ENCODE measurements around the gene SUPV3L1.
"Not testable (repeated sequence)": the region's sequence is repeated elsewhere in the genome, so short reads cannot be mapped to it uniquely, and the experiment has no call there.

The SUPV3L1 gene

GRCh38 chr10:69153227-69153626, 26.8 kb upstream of the SUPV3L1 start:
- no peak overlapping the region for H3K4me3 ChIP-seq (ENCODE audit: low read depth in 1 of 5, low read length in 5 of 5)
- H3K4me1 ChIP-seq (ENCODE audit: control insufficient read depth in 5 of 5, insufficient read depth in 5 of 5, low read length in 5 of 5) = peaks cover 0 to 3% (median 0%) of the 10 kb centered on the region in 5 donors
- H3K27ac ChIP-seq (ENCODE audit: low read depth, low read length) = no peak overlapping the region
- no peak overlapping the region for H3K9ac ChIP-seq (ENCODE audit: low read length in 5 of 5)
- peaks cover 1 to 11% (median 6%) of the 10 kb centered on the region in 5 donors for H3K36me3 ChIP-seq (ENCODE audit: control insufficient read depth in 5 of 5, insufficient read depth in 5 of 5, low read length in 5 of 5)
- H3K27me3 ChIP-seq (ENCODE audit: control insufficient read depth in 5 of 5, insufficient read depth in 4 of 5, low read length in 5 of 5) = no peaks in the 10 kb centered on the region
- no peaks in the 10 kb centered on the region for H3K9me3 ChIP-seq (ENCODE audit: control insufficient read depth in 5 of 5, low read length in 5 of 5)

DNA sequence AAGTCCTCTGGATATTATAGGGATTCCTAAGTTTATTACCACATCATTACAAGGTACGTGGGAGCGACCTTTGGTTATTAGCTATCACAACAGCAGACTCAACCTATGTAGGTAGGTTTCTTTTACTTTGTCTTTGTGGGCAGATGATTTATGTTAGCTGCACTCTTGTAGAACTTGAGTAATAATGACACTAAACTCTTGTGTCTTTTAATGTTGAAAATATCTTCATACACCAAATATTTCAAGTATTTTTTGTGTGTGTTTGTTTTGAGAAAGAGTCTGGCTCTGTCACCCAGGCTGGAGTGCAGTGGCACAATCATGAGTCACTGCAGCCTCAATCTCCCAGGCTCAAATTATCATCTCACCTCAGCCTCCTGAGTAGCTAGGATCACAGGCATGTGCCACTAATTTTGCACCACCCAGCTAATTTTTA, 19.2 kb upstream of the SUPV3L1 start:
- no peak overlapping the region for H3K4me3 ChIP-seq (ENCODE audit: low read depth in 1 of 5, low read length in 5 of 5)
- no peaks in the 10 kb centered on the region for H3K27me3 ChIP-seq (ENCODE audit: control insufficient read depth in 5 of 5, insufficient read depth in 4 of 5, low read length in 5 of 5)
- H3K4me1 ChIP-seq (ENCODE audit: control insufficient read depth in 5 of 5, insufficient read depth in 5 of 5, low read length in 5 of 5) = no peaks in the 10 kb centered on the region
- H3K36me3 ChIP-seq (ENCODE audit: control insufficient read depth in 5 of 5, insufficient read depth in 5 of 5, low read length in 5 of 5) = peaks cover 28 to 49% (median 41%) of the 10 kb centered on the region in 5 donors
- no peak overlapping the region for H3K27ac ChIP-seq (ENCODE audit: low read depth, low read length)
- no peak overlapping the region for H3K9ac ChIP-seq (ENCODE audit: low read length in 5 of 5)
- H3K9me3 ChIP-seq (ENCODE audit: control insufficient read depth in 5 of 5, low read length in 5 of 5) = no peaks in the 10 kb centered on the region

GRCh38 chr10:69168493-69168892, 11.5 kb upstream of the SUPV3L1 start:
- Histone ChIP-seq H3K4me3 (ENCODE audit: low read depth in 1 of 5, low read length in 5 of 5) (no peak overlapping the region), H3K9me3 (ENCODE audit: control insufficient read depth in 5 of 5, low read length in 5 of 5) (no peaks in the 10 kb centered on the region), H3K27ac (ENCODE audit: low read depth, low read length) (no peak overlapping the region), H3K4me1 (ENCODE audit: control insufficient read depth in 5 of 5, insufficient read depth in 5 of 5, low read length in 5 of 5) (no peaks in the 10 kb centered on the region), H3K27me3 (ENCODE audit: control insufficient read depth in 5 of 5, insufficient read depth in 4 of 5, low read length in 5 of 5) (no peaks in the 10 kb centered on the region), H3K9ac (ENCODE audit: low read length in 5 of 5) (no peak overlapping the region), H3K36me3 (ENCODE audit: control insufficient read depth in 5 of 5, insufficient read depth in 5 of 5, low read length in 5 of 5) (peaks cover 47 to 55% (median 49%) of the 10 kb centered on the region in 5 donors)

- Histone ChIP-seq H3K9ac (ENCODE audit: low read length in 5 of 5) (no peak overlapping the region), H3K9me3 (ENCODE audit: control insufficient read depth in 5 of 5, low read length in 5 of 5) (no peaks in the 10 kb centered on the region), H3K36me3 (ENCODE audit: control insufficient read depth in 5 of 5, insufficient read depth in 5 of 5, low read length in 5 of 5) (peaks cover 30 to 41% (median 33%) of the 10 kb centered on the region in 5 donors), H3K4me1 (ENCODE audit: control insufficient read depth in 5 of 5, insufficient read depth in 5 of 5, low read length in 5 of 5) (no peaks in the 10 kb centered on the region), H3K4me3 (ENCODE audit: low read depth in 1 of 5, low read length in 5 of 5) (no peak overlapping the region), H3K27ac (ENCODE audit: low read depth, low read length) (no peak overlapping the region), H3K27me3 (ENCODE audit: control insufficient read depth in 5 of 5, insufficient read depth in 4 of 5, low read length in 5 of 5) (no peaks in the 10 kb centered on the region)
Observed at GRCh38 chr10:69172241-69172982, 7.6 kb upstream of the SUPV3L1 start.

DNA sequence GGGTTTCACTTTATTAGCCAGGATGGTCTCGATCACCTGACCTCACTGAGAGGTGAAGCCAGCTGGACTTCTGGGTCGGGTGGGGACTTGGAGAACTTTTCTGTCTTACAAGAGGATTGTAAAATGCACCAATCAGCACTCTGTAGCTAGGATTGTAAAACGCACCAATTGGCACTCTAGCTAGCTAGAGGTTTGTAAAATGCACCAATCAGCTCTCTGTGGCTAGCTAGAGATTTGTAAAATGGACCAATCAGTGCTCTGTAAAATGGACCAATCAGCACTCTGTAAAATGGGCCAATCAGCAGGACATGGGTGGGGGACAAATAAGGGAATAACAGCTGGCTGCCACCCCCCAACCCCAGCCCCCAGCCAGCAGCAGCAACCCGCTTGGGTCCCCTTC, 4.7 kb upstream of the SUPV3L1 start:
- not testable (repeated sequence) for H3K27ac ChIP-seq (ENCODE audit: low read depth, low read length); H3K27me3 ChIP-seq (ENCODE audit: control insufficient read depth in 5 of 5, insufficient read depth in 4 of 5, low read length in 5 of 5); H3K9me3 ChIP-seq (ENCODE audit: control insufficient read depth in 5 of 5, low read length in 5 of 5); H3K9ac ChIP-seq (ENCODE audit: low read length in 5 of 5); H3K4me3 ChIP-seq (ENCODE audit: low read depth in 1 of 5, low read length in 5 of 5)
- Histone ChIP-seq H3K4me1 (ENCODE audit: control insufficient read depth in 5 of 5, insufficient read depth in 5 of 5, low read length in 5 of 5) (peaks cover 3 to 11% (median 8%) of the 10 kb centered on the region in 5 donors), H3K36me3 (ENCODE audit: control insufficient read depth in 5 of 5, insufficient read depth in 5 of 5, low read length in 5 of 5) (peaks cover 12 to 26% (median 20%) of the 10 kb centered on the region in 5 donors)

- H3K9ac ChIP-seq (ENCODE audit: low read length in 5 of 5) = no peak overlapping the region
- no peak overlapping the region for H3K27ac ChIP-seq (ENCODE audit: low read depth, low read length)
- H3K27me3 ChIP-seq (ENCODE audit: control insufficient read depth in 5 of 5, insufficient read depth in 4 of 5, low read length in 5 of 5) = no peaks in the 10 kb centered on the region
- peaks cover 8 to 24% (median 22%) of the 10 kb centered on the region in 5 donors for H3K4me1 ChIP-seq (ENCODE audit: control insufficient read depth in 5 of 5, insufficient read depth in 5 of 5, low read length in 5 of 5)
- H3K36me3 ChIP-seq (ENCODE audit: control insufficient read depth in 5 of 5, insufficient read depth in 5 of 5, low read length in 5 of 5) = peaks cover 1 to 11% (median 6%) of the 10 kb centered on the region in 5 donors
- H3K4me3 ChIP-seq (ENCODE audit: low read depth in 1 of 5, low read length in 5 of 5) = no peak overlapping the region
- H3K9me3 ChIP-seq (ENCODE audit: control insufficient read depth in 5 of 5, low read length in 5 of 5) = no peaks in the 10 kb centered on the region
Observed at GRCh38 chr10:69176823-69177222, 3.2 kb upstream of the SUPV3L1 start.

GRCh38 chr10:69179089-69179742, 818 bp upstream of the SUPV3L1 start:
- no peaks in the 10 kb centered on the region for H3K27me3 ChIP-seq (ENCODE audit: control insufficient read depth in 5 of 5, insufficient read depth in 4 of 5, low read length in 5 of 5)
- no peaks in the 10 kb centered on the region for H3K9me3 ChIP-seq (ENCODE audit: control insufficient read depth in 5 of 5, low read length in 5 of 5)
- peak overlapping the region; percentile 98 for H3K27ac ChIP-seq (ENCODE audit: low read depth, low read length)
- peaks cover 2 to 9% (median 5%) of the 10 kb centered on the region in 5 donors for H3K36me3 ChIP-seq (ENCODE audit: control insufficient read depth in 5 of 5, insufficient read depth in 5 of 5, low read length in 5 of 5)
- peaks cover 8 to 27% (median 24%) of the 10 kb centered on the region in 5 donors for H3K4me1 ChIP-seq (ENCODE audit: control insufficient read depth in 5 of 5, insufficient read depth in 5 of 5, low read length in 5 of 5)
- H3K4me3 ChIP-seq (ENCODE audit: low read depth in 1 of 5, low read length in 5 of 5) = peak overlapping the region; percentile 75 to 100 (median 98)
- peak overlapping the region; percentile 95 to 100 (median 99) for H3K9ac ChIP-seq (ENCODE audit: low read length in 5 of 5)

GRCh38 chr10:69180525-69181204, 631 bp downstream of the SUPV3L1 start:
- peaks cover 8 to 31% (median 24%) of the 10 kb centered on the region in 5 donors for H3K4me1 ChIP-seq (ENCODE audit: control insufficient read depth in 5 of 5, insufficient read depth in 5 of 5, low read length in 5 of 5)
- no peaks in the 10 kb centered on the region for H3K27me3 ChIP-seq (ENCODE audit: control insufficient read depth in 5 of 5, insufficient read depth in 4 of 5, low read length in 5 of 5)
- peak overlapping the region; percentile 98 for H3K27ac ChIP-seq (ENCODE audit: low read depth, low read length)
- H3K36me3 ChIP-seq (ENCODE audit: control insufficient read depth in 5 of 5, insufficient read depth in 5 of 5, low read length in 5 of 5) = peaks cover 2 to 15% (median 5%) of the 10 kb centered on the region in 5 donors
- peak overlapping the region; percentile 95 to 100 (median 99) for H3K9ac ChIP-seq (ENCODE audit: low read length in 5 of 5)
- H3K4me3 ChIP-seq (ENCODE audit: low read depth in 1 of 5, low read length in 5 of 5) = peak overlapping the region; percentile 92 to 100 (median 98)
- H3K9me3 ChIP-seq (ENCODE audit: control insufficient read depth in 5 of 5, low read length in 5 of 5) = no peaks in the 10 kb centered on the region

DNA sequence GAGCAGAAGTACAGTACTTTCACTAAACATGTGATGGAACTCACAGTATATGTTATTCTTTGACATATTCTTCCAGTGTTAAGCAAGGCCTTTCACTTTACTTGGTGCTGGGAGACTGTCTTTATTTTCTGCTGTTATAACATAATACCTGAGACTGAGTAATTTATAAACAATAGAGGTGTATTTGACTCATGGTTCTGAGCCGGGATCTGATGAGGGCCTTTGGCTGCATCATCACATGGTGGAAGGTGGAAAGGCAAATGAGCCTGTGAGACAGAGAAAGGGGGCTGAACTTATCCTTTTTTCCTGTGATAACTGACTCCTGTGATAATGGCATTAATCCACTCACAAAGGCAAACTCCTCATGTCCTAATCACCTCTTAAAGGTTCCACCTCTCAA, 1.4 kb downstream of the SUPV3L1 start:
- Histone ChIP-seq H3K4me3 (ENCODE audit: low read depth in 1 of 5, low read length in 5 of 5) (peak overlapping the region in 3 of 5 donors; percentile 92 to 98 (median 97)), H3K9me3 (ENCODE audit: control insufficient read depth in 5 of 5, low read length in 5 of 5) (no peaks in the 10 kb centered on the region), H3K27ac (ENCODE audit: low read depth, low read length) (no peak overlapping the region), H3K36me3 (ENCODE audit: control insufficient read depth in 5 of 5, insufficient read depth in 5 of 5, low read length in 5 of 5) (peaks cover 3 to 22% (median 10%) of the 10 kb centered on the region in 5 donors), H3K4me1 (ENCODE audit: control insufficient read depth in 5 of 5, insufficient read depth in 5 of 5, low read length in 5 of 5) (peaks cover 8 to 31% (median 24%) of the 10 kb centered on the region in 5 donors), H3K9ac (ENCODE audit: low read length in 5 of 5) (peak overlapping the region in 4 of 5 donors; percentile 95 to 100 (median 98)), H3K27me3 (ENCODE audit: control insufficient read depth in 5 of 5, insufficient read depth in 4 of 5, low read length in 5 of 5) (no peaks in the 10 kb centered on the region)

All from subcutaneous abdominal adipose tissue (tissue), 5 donors.